GF-D8 (cell line): ENCODE data around the gene MEGF6.

Experiments
- DNase-seq: peaks from one replicate; lab custom pipeline; 2025; lab: John Stamatoyannopoulos, UW

The MEGF6 gene

GRCh38 chr1:3611170-3612019 lies at the start of gene MEGF6:
TSS of gene MEGF6 (minus strand) at chr1:3611508. CDS start at chr1:3611268, 240 bp downstream.
- DNase-seq: no peak

DNA sequence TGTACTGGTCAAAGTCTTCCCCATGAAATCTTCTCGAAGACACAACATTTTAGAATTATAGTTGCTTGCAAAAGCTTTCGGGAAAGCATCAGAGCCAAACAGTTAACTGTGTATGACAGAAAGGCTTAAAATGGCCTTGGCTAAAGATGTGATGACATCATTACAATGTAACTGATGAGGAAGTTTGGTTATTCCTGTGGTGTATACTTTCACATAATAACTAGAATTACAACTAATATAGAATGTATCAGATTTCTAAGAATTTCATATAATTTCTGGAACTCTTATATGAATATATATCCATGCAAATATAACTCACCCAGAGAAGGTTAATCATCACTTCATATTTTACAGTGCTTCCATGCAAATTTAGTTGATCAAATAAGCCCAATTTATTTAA lies 49.4 kb upstream of the MEGF6 start:
- DNase-seq: no peak

DNA sequence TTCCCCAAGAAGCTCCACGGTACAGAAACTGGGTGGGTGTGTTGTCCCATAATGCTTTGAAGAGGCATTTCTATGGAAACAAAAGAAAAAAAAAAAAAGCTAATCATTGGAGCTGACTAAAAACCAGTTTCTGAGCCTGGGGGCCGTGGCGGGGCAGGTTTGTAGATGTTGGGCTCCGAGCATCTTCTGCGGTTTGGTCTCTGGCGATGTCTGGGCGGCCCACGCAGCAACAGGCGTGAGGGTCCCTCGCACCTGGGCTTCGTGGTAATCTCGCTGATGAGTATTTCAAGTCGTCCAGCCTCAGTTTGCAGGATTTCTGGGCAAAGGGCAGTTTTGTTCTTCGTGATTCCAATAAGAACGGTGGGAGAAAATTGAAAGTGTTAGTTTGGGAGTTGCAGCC lies 47.8 kb upstream of the MEGF6 start:
- no peak for DNase-seq

- DNase-seq: no peak
Measured at GRCh38 chr1:3658231-3658615, 46.9 kb upstream of the MEGF6 start.

GRCh38 chr1:3657578-3658230 lies 46.4 kb upstream of the MEGF6 start:
- DNase-seq: no peak

- no peak for DNase-seq
Measured at GRCh38 chr1:3657096-3657475, 45.8 kb upstream of the MEGF6 start.

GRCh38 chr1:3656450-3657095 lies 45.3 kb upstream of the MEGF6 start:
- DNase-seq: no peak

- no peak for DNase-seq
Measured at GRCh38 chr1:3654549-3655281, 43.4 kb upstream of the MEGF6 start.

DNA sequence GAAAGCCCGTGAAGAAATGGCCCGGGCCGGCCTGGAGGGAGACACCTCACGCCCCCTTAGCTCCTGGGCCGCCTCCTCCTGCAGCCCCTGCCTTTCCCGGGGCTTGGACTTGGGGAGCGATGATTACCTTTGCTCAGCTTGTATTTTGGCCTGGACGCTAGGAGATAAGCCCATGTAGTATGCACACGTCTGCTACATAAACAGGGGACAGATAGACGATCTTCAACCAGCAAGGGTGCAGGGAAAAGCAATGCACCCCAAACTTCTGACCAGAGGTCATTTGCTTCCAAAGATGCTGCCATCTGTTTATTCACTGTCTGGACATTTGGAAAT lies 41.9 kb upstream of the MEGF6 start:
- DNase-seq: no peak

GRCh38 chr1:3652548-3653285 lies 41.4 kb upstream of the MEGF6 start:
- DNase-seq: no peak

DNA sequence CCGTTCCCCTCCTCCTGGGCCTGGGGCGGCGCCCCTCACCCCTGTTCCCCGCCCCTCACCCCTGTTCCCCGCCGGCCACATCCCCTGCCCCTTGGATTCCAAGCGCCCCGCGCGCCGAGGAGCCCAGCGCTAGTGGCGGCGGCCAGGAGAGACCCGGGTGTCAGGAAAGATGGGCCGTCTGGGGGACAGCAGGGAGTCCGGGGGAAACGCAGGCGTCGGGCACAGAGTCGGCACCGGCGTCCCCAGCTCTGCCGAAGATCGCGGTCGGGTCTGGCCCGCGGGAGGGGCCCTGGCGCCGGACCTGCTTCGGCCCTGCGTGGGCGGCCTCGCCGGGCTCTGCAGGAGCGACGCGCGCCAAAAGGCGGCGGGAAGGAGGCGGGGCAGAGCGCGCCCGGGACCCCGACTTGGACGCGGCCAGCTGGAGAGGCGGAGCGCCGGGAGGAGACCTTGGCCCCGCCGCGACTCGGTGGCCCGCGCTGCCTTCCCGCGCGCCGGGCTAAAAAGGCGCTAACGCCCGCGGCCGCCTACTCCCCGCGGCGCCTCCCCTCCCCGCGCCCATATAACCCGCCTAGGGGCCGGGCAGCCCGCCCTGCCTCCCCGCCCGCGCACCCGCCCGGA lies 40.7 kb upstream of the MEGF6 start, which contains the start of gene TP73:
TP73 (plus strand) TSS at position 587 of the 618 bp plus-strand sequence. CDS start 29,850 bp downstream, outside the sequence.
- DNase-seq: no peak

GRCh38 chr1:3651026-3651929 lies 40.0 kb upstream of the MEGF6 start:
- no peak for DNase-seq

DNA sequence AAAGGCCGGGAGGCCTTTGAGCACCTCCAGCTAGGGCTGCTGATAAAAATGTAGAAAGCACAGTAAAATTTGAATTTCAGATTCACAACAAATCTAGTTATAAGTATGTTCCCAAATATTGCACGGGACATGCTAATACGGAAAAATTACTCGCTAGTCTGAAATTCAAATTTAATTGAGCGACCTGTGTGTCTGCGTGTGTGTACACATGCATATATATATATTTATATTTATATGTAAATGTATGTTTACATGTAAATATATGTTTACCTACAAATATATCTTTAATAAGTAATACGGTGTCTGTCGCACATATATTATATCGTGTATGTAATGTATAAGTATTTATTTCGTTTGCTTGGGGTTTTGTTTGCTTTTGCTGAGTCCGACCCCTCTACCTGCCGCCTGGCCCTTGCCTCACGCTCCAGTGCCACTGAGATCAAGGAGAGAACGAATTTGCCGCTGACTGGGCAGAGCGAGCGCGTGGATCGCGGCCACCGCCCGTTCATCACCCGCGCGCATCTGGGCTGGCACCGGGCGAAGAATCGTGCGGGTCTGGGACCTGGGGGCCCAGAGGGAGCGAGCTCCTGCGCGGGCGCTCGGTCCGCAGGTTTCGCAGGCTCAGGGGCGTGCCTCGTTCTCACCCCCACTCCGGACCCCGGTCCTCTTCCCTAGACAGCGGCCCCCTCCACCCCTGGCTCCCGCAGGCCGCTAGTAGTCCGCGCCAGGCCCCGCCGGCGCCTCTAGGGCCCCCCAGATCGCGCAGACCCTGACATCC lies 39.1 kb upstream of the MEGF6 start:
- no peak for DNase-seq

GRCh38 chr1:3649342-3650247 lies 38.3 kb upstream of the MEGF6 start, which contains the start of gene WRAP73:
TSS of gene WRAP73 (minus strand) at chr1:3650103. CDS start at chr1:3649999, 104 bp downstream.
- peak; percentile 85 for DNase-seq

DNA sequence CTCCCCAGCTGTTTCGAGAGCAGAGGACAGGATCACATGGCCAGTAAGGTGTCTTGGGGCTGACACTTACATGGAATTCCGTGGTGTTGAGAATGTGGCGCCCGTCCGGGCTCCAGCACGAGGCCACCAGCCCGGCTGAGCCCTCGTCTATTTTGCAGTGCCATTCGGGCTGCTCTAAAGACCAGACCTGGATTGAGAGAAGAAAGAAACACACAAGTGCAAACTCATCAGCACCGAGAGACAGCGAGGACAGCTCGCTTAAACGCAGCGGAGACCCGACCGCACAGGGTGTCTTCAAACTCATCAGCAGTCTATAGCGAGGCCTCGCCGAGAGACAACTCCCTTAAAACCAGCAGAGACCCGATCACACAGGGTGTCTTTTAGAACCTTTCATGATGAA lies 35.3 kb upstream of the MEGF6 start:
- no peak for DNase-seq

DNA sequence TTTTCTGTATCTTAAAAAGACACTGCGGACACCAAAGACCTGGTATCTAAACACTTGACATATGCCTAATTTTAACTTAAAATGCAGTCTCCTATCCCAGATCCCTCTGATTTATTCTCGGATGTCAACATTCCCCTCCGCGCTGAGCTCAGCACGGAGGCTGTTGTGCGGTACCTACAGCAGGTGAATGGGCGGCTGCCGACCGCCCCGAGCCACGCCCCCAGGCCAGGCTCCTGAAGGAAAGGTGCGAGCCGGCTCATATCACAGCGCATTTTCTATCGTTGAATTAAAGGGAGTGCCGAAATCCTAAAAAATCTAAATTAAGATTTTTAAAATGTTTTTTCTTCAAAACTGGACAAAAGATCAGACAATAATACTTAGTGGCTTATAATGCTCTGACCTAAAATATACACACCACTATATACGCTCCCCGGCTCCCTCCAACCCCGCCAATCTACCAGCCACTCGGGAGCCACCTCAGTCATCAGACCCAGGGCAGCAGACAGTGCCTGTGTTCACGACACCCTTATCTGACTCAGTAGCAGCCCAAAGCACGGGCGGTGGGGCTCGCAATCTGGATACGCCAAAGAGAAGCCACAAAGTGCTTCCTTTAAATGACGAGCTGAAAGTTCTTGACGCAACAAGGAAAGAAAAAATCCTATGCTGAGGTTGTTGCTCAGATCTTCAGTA lies 34.5 kb upstream of the MEGF6 start:
- no peak for DNase-seq

GRCh38 chr1:3645247-3645646 lies 33.9 kb upstream of the MEGF6 start:
- no peak for DNase-seq

DNA sequence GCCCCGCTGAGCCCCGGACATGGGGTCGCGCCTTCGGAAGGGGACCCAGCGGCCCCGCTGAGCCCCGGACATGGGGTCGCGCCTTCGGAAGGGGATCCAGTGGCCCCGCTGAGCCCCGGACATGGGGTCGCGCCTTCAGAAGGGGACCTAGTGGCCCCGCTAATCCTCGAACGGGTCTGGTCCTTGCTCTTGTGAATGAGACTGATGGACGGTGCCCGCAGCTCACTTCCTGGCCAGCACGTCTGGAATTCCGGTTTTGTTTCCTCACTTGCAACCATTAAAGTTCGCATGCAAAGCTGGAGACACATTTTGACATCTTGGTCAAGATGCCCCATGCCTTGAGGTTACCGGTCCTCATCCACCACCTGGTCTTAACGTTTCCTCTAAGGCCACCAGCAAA lies 33.0 kb upstream of the MEGF6 start:
- no peak for DNase-seq
